Uterus (tissue), 2 donors: ENCODE results near the gene DKK3.

Source experiments
- POLR2A ChIP-seq, 2 donors: fragments of 450-650 bp; IDR thresholded peaks; one replicate each; pipeline ENCODE4 v1.6.1; 2016; ENCODE audit warnings: antibody characterized with exemption in 2 of 2, mild to moderate bottlenecking in 1 of 2, moderate library complexity in 1 of 2
- TF ChIP-seq, protein P1 (sequence below), 4 experiments: fragments of 200-600 bp in 2 of 4; fragments of 450-650 bp in 2 of 4; sonication (generic) in 2 of 4; IDR thresholded peaks; one replicate each; pipeline ENCODE4 v1.5.1; 2016 to 2019; ENCODE audit warnings: antibody characterized with exemption in 4 of 4, mild to moderate bottlenecking in 2 of 4, moderate library complexity in 1 of 4

DNA sequence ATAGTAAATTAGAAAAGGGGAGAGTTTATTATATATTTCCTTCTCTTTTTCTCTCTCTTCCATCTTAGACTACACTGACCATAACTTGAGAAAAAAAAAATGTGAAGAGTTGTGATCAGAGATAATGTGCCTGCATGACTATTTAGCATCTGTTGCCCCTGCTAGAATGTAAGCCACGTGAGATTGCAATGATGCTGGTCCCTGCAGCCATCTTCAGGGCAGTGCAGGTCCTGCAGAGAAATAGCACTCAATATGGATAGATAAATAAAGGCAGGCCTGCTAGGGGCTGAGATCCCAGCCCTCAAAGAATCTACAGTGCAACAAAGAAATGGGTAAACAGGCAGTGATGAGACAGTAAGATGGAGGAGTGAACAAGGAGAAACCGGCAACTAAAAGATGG lies 7.8 kb upstream of the DKK3 start:
- TF ChIP-seq, protein P1, sequence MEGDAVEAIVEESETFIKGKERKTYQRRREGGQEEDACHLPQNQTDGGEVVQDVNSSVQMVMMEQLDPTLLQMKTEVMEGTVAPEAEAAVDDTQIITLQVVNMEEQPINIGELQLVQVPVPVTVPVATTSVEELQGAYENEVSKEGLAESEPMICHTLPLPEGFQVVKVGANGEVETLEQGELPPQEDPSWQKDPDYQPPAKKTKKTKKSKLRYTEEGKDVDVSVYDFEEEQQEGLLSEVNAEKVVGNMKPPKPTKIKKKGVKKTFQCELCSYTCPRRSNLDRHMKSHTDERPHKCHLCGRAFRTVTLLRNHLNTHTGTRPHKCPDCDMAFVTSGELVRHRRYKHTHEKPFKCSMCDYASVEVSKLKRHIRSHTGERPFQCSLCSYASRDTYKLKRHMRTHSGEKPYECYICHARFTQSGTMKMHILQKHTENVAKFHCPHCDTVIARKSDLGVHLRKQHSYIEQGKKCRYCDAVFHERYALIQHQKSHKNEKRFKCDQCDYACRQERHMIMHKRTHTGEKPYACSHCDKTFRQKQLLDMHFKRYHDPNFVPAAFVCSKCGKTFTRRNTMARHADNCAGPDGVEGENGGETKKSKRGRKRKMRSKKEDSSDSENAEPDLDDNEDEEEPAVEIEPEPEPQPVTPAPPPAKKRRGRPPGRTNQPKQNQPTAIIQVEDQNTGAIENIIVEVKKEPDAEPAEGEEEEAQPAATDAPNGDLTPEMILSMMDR (IDR thresholded peaks at IDR 0.05): peak in 2 of 4 experiments; percentile 10 to 12
- no peak for TF ChIP-seq POLR2A (IDR thresholded peaks at IDR 0.05)
